NK-92 treated with Interleukin-12 subunit alpha and Interleukin-12 subunit beta, amount 100 ng/mL, for 24 hours (cell line): ENCODE measurements around the gene POU3F1.

Experiments
- DNase-seq: peaks from one replicate; lab custom pipeline; 2025; lab: John Stamatoyannopoulos, UW

The POU3F1 gene

GRCh38 chr1:38046333-38046883 is at the start of gene POU3F1:
TSS of gene POU3F1 (minus strand) at chr1:38046793. CDS start at chr1:38046743, 50 bp downstream.
- no peak for DNase-seq

GRCh38 chr1:38095454-38095931 is 48.9 kb upstream of the POU3F1 start:
- no peak for DNase-seq

- DNase-seq = no peak
Measured at GRCh38 chr1:38094711-38095290, 48.2 kb upstream of the POU3F1 start.

GRCh38 chr1:38093569-38094520 is 47.3 kb upstream of the POU3F1 start:
- DNase-seq = no peak

GRCh38 chr1:38092256-38092655 is 45.7 kb upstream of the POU3F1 start:
- no peak for DNase-seq

- no peak for DNase-seq
Measured at GRCh38 chr1:38090796-38091195, 44.2 kb upstream of the POU3F1 start.

GRCh38 chr1:38089712-38090360 is 43.2 kb upstream of the POU3F1 start:
- no peak for DNase-seq

- DNase-seq = no peak
Measured at GRCh38 chr1:38088791-38089190, 42.2 kb upstream of the POU3F1 start.

- no peak for DNase-seq
Measured at GRCh38 chr1:38088366-38088765, 41.8 kb upstream of the POU3F1 start.

GRCh38 chr1:38087676-38088075 is 41.1 kb upstream of the POU3F1 start:
- DNase-seq = no peak

GRCh38 chr1:38085666-38086330 is 39.2 kb upstream of the POU3F1 start:
- no peak for DNase-seq

GRCh38 chr1:38084700-38085099 is 38.1 kb upstream of the POU3F1 start:
- DNase-seq = no peak

- no peak for DNase-seq
Measured at GRCh38 chr1:38084113-38084512, 37.5 kb upstream of the POU3F1 start.

GRCh38 chr1:38083541-38083940 is 36.9 kb upstream of the POU3F1 start:
- no peak for DNase-seq

- no peak for DNase-seq
Measured at GRCh38 chr1:38082769-38083263, 36.2 kb upstream of the POU3F1 start.

- DNase-seq = no peak
Measured at GRCh38 chr1:38079019-38079418, 32.4 kb upstream of the POU3F1 start.

- DNase-seq = no peak
Measured at GRCh38 chr1:38077523-38078147, 31.0 kb upstream of the POU3F1 start.

GRCh38 chr1:38076455-38076854 is 29.9 kb upstream of the POU3F1 start:
- DNase-seq = no peak

GRCh38 chr1:38076038-38076437 is 29.4 kb upstream of the POU3F1 start:
- DNase-seq = no peak

- DNase-seq = no peak
Measured at GRCh38 chr1:38075191-38075590, 28.6 kb upstream of the POU3F1 start.

- no peak for DNase-seq
Measured at GRCh38 chr1:38074302-38074677, 27.7 kb upstream of the POU3F1 start.
